HK-2 (cell line): ENCODE results near the gene PXMP2.

Source experiments
- DNase-seq: peaks from one replicate; pipeline ENCODE4 v3.0.0-alpha.2; 2018; ENCODE audit not compliant: unreplicated experiment

PXMP2 gene

GRCh38 chr12:132687211-132688164 lies at the start of gene PXMP2, which contains the start of gene POLE:
Gene PXMP2, plus strand, starts transcription at chr12:132687587. Its CDS starts 84 bp downstream, at chr12:132687671.
Gene POLE, minus strand, starts transcription at chr12:132687342. Its CDS starts 27 bp downstream, at chr12:132687315.
- peak; percentile 97 for DNase-seq

- no peak for DNase-seq
Observed at GRCh38 chr12:132637811-132638210, 49.6 kb upstream of the PXMP2 start.

GRCh38 chr12:132638541-132639408 lies 48.6 kb upstream of the PXMP2 start:
- DNase-seq: no peak

- no peak for DNase-seq
Observed at GRCh38 chr12:132639956-132640520, 47.3 kb upstream of the PXMP2 start.

- DNase-seq: no peak
Observed at GRCh38 chr12:132640936-132641335, 46.5 kb upstream of the PXMP2 start.

GRCh38 chr12:132641811-132642650 lies 45.4 kb upstream of the PXMP2 start:
- DNase-seq: no peak

GRCh38 chr12:132642846-132643835 lies 44.2 kb upstream of the PXMP2 start:
- DNase-seq: no peak

GRCh38 chr12:132646850-132647249 lies 40.5 kb upstream of the PXMP2 start:
- DNase-seq: no peak

GRCh38 chr12:132647858-132648257 lies 39.5 kb upstream of the PXMP2 start:
- DNase-seq: no peak

GRCh38 chr12:132648616-132649225 lies 38.7 kb upstream of the PXMP2 start:
- no peak for DNase-seq

GRCh38 chr12:132649226-132649945 lies 38.0 kb upstream of the PXMP2 start:
- no peak for DNase-seq

GRCh38 chr12:132651444-132652100 lies 35.8 kb upstream of the PXMP2 start:
- no peak for DNase-seq

GRCh38 chr12:132653567-132654290 lies 33.7 kb upstream of the PXMP2 start:
- DNase-seq: no peak

GRCh38 chr12:132657004-132657727 lies 30.2 kb upstream of the PXMP2 start:
- no peak for DNase-seq

- no peak for DNase-seq
Observed at GRCh38 chr12:132658149-132658894, 29.1 kb upstream of the PXMP2 start.

- DNase-seq: no peak
Observed at GRCh38 chr12:132659146-132659545, 28.2 kb upstream of the PXMP2 start.
